Gastrocnemius medialis (tissue), 4 donors: ENCODE results near the gene CFAP97D2. TPM values are rescaled to one million over a fixed set of nuclear protein-coding genes. Genes with fewer than 3 reads are reported as not detected.

Experiments used
- ATAC-seq, 2 donors: fragments of 150-250 bp; one replicate each; pipeline ENCODE4 v1.9.1; 2016
- DNase-seq, 2 donors: peaks; one replicate each; pipeline ENCODE4 v3.0.0-alpha.2; 2019
- H3K27ac ChIP-seq, 4 donors: fragments of 200-600 bp; sonication (generic); 1 replicate in 1 of 4; 2 replicates in 3 of 4; pipeline ENCODE4 v1.5.1; 2016 to 2018; ENCODE audit warnings: mild to moderate bottlenecking in 2 of 4, moderate library complexity in 1 of 4
- H3K27me3 ChIP-seq, 3 donors: fragments of 200-600 bp; sonication (generic) in 2 of 3; 1 replicate in 1 of 3; 2 replicates in 2 of 3; pipeline versions ENCODE4 v1.5.1 to v1.6.0; 2016 to 2019; ENCODE audit warnings: mild to moderate bottlenecking in 1 of 3, moderate library complexity in 1 of 3
- H3K36me3 ChIP-seq, 2 donors: fragments of 200-600 bp; sonication (generic) in 1 of 2; one replicate each; pipeline ENCODE4 v1.5.1; 2017 to 2018
- H3K4me1 ChIP-seq, 2 donors: fragments of 200-600 bp; sonication (generic) in 1 of 2; one replicate each; pipeline ENCODE4 v1.5.1; 2016 to 2017; ENCODE audit warnings: mild to moderate bottlenecking in 2 of 2
- H3K4me3 ChIP-seq, 4 donors: fragments of 200-600 bp; sonication (generic) in 3 of 4; 1 replicate in 1 of 4; 2 replicates in 3 of 4; pipeline ENCODE4 v1.5.1; 2016 to 2019; ENCODE audit warnings: mild to moderate bottlenecking in 2 of 4
- H3K9me3 ChIP-seq, 3 donors: fragments of 200-600 bp; sonication (generic) in 2 of 3; 1 replicate in 1 of 3; 2 replicates in 2 of 3; pipeline ENCODE4 v1.5.1; 2016 to 2019
- CTCF ChIP-seq, 5 experiments: fragments of 450-650 bp in 3 of 5; fragments of 200-600 bp in 2 of 5; sonication (generic) in 2 of 5; IDR thresholded peaks in 4 of 5; conservative IDR thresholded peaks in 1 of 5; 1 replicate in 4 of 5; 2 replicates in 1 of 5; pipeline ENCODE4 v1.5.1; 2016 to 2019; ENCODE audit warnings: antibody characterized with exemption in 5 of 5, mild to moderate bottlenecking in 3 of 5, moderate library complexity in 3 of 5
- POLR2A ChIP-seq, 2 donors: fragments of 450-650 bp; IDR thresholded peaks; one replicate each; pipeline ENCODE4 v1.6.1; 2017; ENCODE audit warnings: antibody characterized with exemption in 2 of 2, mild to moderate bottlenecking in 2 of 2, moderate library complexity in 2 of 2
- in situ Hi-C, 4 donors: fragments of 200-750 bp; cut with MboI; loops; one replicate each; pipeline versions ENCODE4 v1.15.0 to v1.8.0; 2017; ENCODE audit warnings: low sequenced_read_pairs in 4 of 4
- intact Hi-C: fragments of 100-400 bp; cut with DNase I; formaldehyde crosslinking; loops from one replicate; pipeline ENCODE4 v1.15.1; 2023; ENCODE audit warnings: low total_unique reads
- total RNA-seq, 4 donors: library from RNA; depleted of rRNA; stranded (reverse); fragments of >200 nt; gene quantifications; one replicate each; pipeline versions ENCODE4 v1.1.0 to v1.2.3, GENCODE V29; 2016

The CFAP97D2 gene
- total RNA-seq, 4 donors from 2014 or later: not detected

GRCh38 chr13:114152831-114153371 lies 26.2 kb upstream of the CFAP97D2 start:
- H3K27me3 ChIP-seq: no peaks in the 10 kb centered on the region
- intact Hi-C loops (no loop called here), in situ Hi-C loops (no loop called here)
- no peak for TF ChIP-seq POLR2A (IDR thresholded peaks at IDR 0.05)
- no peak for TF ChIP-seq CTCF (IDR thresholded peaks at IDR 0.05 in 4 of 5, conservative IDR thresholded peaks at IDR 0.05 in 1 of 5)
- ATAC-seq (no peak), DNase-seq (no peak)
- no peaks in the 10 kb centered on the region for H3K36me3 ChIP-seq
- H3K4me1 ChIP-seq: peaks cover 4 to 10% of the 10 kb centered on the region in 2 donors
- no peaks in the 10 kb centered on the region for H3K9me3 ChIP-seq
- H3K27ac ChIP-seq: no peak overlapping the region
- no peak overlapping the region for H3K4me3 ChIP-seq

GRCh38 chr13:114153485-114154080 lies 25.5 kb upstream of the CFAP97D2 start:
- no peak for TF ChIP-seq CTCF (IDR thresholded peaks at IDR 0.05 in 4 of 5, conservative IDR thresholded peaks at IDR 0.05 in 1 of 5)
- no peak for TF ChIP-seq POLR2A (IDR thresholded peaks at IDR 0.05)
- DNase-seq: no peak
- H3K9me3 ChIP-seq: no peaks in the 10 kb centered on the region
- H3K27me3 ChIP-seq: no peaks in the 10 kb centered on the region
- H3K36me3 ChIP-seq: no peaks in the 10 kb centered on the region
- no peak overlapping the region for H3K4me3 ChIP-seq
- no peak for ATAC-seq
- no peak overlapping the region for H3K27ac ChIP-seq
- in situ Hi-C loops (no loop called here), intact Hi-C loops (no loop called here)
- peaks cover 4 to 10% of the 10 kb centered on the region in 2 donors for H3K4me1 ChIP-seq

GRCh38 chr13:114154476-114154875 lies 24.6 kb upstream of the CFAP97D2 start:
- Histone ChIP-seq H3K4me3 (no peak overlapping the region), H3K27me3 (no peaks in the 10 kb centered on the region), H3K27ac (no peak overlapping the region), H3K9me3 (no peaks in the 10 kb centered on the region), H3K4me1 (peaks cover 4 to 10% of the 10 kb centered on the region in 2 donors), H3K36me3 (no peaks in the 10 kb centered on the region)
- intact Hi-C loops (no loop called here), in situ Hi-C loops (no loop called here)
- ATAC-seq: no peak
- TF ChIP-seq CTCF (IDR thresholded peaks at IDR 0.05 in 4 of 5, conservative IDR thresholded peaks at IDR 0.05 in 1 of 5): no peak
- no peak for TF ChIP-seq POLR2A (IDR thresholded peaks at IDR 0.05)
- no peak for DNase-seq

GRCh38 chr13:114155320-114155719 lies 23.7 kb upstream of the CFAP97D2 start:
- no peak overlapping the region for H3K27ac ChIP-seq
- intact Hi-C loops: no loop called here
- H3K4me1 ChIP-seq: peaks cover 4 to 10% of the 10 kb centered on the region in 2 donors
- ATAC-seq: no peak
- H3K36me3 ChIP-seq: no peaks in the 10 kb centered on the region
- TF ChIP-seq CTCF (IDR thresholded peaks at IDR 0.05 in 4 of 5, conservative IDR thresholded peaks at IDR 0.05 in 1 of 5): no peak
- TF ChIP-seq POLR2A (IDR thresholded peaks at IDR 0.05): no peak
- in situ Hi-C loops: no loop called here
- no peaks in the 10 kb centered on the region for H3K9me3 ChIP-seq
- H3K4me3 ChIP-seq: no peak overlapping the region
- no peak for DNase-seq
- H3K27me3 ChIP-seq: no peaks in the 10 kb centered on the region
